SK-N-DZ (cell line): Measurements from ENCODE around the gene KLHDC10.
"Not testable (repeated sequence)": the region's sequence is repeated elsewhere in the genome, so short reads cannot be mapped to it uniquely, and the experiment has no call there.

Source experiments
- DNase-seq: peaks from one replicate; pipeline ENCODE4 v3.0.0-alpha.2; 2015; ENCODE audit warnings: low spot score

Gene KLHDC10

DNA sequence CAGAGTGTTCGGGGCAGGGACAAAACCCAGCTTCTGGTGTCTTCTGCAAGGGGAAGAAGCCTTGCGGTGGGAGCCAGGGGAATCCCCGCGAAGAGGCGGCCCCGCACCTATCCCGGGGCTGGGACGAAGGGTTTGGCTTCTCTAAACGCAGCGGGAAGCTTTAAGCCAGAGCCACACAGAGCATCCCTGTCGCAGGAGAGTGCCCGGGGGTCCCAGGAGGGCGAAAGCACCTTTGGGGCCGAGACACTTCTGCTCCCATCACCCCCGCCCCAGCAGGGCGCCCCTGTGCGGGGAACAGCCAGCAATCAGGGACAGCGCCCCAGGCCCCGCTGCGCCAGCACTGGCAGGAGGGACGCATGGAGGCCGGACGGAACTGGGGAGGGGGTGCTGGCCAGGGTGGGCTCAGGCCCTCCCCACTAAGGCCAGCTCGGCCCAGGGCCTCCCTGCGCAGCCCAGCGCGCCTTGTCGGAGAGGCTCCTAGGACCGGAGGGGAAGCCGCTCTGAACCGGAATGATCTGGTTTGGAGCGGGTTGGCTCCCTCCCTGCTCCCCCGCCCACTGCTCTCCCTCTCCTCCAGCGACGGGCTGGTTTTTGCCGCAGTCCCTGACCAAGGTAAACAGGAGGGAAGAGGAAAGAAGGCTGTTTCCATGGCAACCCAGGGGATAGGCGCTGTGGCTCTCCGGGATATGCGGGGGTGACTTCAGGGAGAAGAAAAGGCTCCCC lies 71.0 kb downstream of the KLHDC10 start:
- DNase-seq = peak; percentile 83

DNA sequence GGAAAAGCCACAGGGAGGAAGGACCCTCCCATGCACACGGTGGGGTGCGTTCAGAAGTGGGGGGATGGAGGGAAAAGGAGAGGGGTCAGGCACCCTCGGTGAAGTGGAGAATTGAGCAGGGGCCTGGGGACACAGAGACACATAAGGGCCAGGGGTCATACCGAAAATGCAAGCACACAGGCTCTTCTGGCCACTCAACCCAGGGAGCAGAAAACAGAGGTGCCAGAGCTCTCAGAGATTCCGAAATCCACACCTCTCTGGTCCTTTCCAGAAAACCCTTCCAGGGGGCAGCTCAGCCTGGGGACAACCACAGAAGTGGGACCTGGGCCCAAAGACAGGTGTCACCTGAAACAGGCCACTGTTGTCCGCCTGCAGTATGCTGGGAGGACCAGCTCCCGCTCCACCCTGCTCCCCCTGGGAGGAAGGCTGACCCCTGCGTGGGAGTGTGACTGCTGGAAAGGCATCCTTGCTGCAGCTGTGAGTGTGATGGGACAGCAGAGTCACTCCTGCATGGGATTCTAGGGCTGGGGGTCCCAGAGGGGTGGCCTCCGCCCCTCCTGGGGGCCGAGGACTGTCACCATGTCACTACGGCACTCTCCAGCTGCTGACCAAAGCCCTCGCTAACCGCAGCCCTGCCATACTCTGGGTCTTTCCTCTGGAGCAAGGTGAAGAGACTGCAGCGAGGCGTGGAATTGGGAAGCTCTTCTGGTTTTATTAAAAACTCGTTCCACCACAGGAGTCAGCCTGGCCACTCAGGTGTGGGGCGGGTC lies 71.7 kb downstream of the KLHDC10 start:
- no peak for DNase-seq

DNA sequence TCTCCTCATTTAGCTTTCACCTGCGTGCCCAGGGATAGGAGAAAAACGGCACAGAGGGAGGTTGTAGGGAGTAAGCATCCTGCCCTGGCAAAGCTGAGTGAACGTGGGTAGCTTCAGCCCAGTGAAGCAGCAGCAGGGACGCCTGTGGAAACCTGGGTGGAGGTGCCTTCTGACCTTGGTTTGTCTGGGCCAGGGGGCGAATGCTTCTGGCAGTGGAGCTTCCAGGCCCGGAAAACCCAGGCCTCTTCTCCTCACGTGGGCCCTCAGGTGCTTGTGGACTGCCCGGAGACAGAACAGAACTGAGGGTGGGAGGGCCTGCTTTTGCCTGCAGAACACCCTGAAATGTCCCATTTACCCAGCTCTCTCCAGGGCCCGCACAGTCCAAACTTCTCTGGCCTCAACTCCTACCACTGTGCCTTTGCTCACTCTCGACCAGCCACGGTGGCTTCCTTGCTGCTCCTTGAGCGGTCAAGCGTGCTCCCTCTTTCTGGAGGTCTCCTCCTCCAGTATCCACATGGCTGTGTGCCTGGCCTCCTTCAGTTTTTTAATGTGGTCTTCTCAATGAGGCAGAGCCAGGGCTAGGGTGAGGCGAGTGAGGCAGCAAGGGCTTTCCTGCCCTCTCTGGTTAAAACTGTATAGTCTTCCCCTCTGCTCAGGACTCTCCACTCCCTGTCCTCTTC lies 72.5 kb downstream of the KLHDC10 start:
- no peak for DNase-seq

DNA sequence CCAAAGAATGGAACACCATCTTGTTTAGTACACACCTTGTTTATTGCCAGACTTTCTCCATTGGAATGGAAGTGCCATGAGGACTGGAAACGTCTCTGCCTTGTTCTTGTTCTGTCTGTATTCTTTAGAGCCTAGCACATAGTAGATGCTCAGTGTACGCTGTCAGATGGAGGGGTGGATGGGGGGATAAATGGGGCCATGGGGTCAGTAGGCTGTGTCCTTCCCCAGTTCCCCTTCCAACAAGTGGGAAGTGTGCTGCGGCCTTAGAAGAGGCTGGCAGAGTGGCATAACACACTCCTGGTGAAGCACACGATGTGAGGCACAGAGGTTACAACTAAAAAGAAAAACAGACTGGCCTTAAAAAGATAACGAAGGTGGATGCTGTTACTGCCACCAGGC lies 73.0 kb downstream of the KLHDC10 start:
- no peak for DNase-seq

DNA sequence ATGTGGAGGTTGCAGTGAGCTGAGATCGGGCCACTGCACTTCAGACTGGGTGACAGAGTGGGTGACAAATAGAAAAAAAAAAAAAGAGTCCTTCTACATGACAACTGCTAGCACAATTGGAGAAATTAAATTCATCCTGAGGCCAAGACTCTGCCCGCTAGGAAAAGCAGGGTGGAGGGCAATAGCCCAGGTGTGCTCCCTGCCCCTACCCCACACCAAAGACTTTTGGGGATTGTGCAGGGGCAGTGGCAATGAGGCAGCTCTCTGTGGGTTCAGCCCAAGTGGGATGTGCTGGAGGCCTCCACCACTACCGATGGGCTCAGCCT lies 73.6 kb downstream of the KLHDC10 start:
- no peak for DNase-seq

DNA sequence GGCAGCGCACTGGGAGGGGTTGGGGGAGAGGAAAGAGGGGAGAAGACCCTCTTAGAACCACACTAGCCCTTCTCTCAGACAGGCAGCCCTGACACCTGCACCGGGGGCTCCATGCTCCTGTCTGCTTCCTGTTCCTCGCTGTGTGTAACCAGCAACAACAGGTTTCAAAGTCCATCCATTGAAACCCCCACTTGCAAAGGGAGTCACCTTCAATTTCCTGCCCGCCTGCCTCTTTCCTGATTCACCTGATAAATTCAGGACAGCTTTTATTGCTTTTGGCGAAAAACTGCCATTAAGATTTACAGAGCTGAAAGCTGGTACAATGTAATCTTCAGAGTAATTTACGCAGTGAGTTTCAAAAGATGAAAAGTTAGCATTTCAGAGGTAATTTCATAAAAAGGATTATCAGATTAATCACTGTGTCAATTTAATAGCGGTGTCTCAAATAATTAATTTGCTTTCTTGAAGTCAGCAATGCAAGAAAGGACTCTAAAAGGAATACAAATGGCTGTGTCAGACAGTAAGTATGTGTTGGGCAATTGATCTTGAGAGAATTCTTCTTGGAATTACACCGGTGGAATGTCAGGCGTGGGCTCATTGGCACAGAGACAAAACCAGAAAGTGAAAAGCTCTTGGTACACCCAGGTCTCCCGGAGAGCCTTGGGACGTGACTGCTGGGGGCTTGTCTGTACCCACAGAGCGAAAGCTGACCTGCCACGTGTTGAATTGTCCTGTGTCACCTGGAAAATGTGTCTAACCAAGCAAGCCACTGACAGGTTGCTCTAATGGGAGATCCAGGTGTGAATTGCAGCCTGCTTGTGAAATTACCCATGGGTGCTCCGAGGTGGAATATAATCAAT lies 74.2 kb downstream of the KLHDC10 start:
- no peak for DNase-seq

DNA sequence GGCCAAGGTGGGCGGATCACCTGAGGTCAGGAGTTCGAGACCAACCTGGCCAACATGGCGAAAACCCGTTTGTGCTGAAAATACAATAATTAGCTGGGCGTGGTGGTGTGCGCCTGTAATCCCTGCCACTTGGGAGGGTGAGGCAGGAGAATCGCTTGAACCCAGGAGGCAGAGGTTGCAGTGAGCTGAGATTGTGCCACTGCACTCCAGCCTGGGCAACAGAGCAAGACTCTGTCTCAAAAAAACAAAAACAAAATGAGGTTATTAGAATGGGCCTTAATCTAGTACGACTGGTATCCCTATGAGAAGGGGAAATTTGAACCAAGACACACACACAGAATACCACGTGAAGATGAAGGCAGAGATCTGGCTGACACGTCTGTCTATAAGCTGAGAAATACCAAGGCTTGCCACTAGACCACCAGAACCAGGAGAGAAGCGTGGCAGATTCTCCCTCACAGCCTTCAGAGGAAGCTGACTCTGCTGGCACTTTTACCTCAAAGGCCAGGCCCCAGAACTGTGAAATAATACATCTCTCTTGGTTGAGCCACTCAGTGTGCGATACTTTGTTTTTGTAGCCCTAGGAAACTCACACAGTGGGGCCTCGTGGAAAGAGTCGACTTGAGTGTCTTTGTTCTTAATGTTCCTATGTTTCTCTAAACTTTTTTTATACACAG lies 75.2 kb downstream of the KLHDC10 start:
- DNase-seq = no peak

DNA sequence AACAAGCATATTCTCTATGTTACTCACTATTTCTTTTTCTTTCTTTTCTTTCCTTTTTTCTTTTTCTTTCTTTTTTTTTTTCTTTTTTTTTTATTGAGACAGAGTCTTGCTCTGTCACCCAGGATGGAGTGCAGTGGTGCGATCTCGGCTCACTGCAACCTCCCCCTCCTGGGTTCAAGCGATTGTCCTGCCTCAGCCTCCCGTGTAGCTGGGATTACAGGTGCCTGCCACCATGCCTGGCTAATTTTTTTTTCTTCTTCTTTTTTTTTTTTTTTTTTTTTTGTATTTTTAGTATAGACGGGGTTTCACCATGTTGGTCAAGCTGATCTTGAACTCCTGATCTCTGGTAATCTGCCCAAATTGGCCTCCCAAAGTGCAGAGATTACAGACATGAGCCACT lies 75.8 kb downstream of the KLHDC10 start:
- not testable (repeated sequence) for DNase-seq

DNA sequence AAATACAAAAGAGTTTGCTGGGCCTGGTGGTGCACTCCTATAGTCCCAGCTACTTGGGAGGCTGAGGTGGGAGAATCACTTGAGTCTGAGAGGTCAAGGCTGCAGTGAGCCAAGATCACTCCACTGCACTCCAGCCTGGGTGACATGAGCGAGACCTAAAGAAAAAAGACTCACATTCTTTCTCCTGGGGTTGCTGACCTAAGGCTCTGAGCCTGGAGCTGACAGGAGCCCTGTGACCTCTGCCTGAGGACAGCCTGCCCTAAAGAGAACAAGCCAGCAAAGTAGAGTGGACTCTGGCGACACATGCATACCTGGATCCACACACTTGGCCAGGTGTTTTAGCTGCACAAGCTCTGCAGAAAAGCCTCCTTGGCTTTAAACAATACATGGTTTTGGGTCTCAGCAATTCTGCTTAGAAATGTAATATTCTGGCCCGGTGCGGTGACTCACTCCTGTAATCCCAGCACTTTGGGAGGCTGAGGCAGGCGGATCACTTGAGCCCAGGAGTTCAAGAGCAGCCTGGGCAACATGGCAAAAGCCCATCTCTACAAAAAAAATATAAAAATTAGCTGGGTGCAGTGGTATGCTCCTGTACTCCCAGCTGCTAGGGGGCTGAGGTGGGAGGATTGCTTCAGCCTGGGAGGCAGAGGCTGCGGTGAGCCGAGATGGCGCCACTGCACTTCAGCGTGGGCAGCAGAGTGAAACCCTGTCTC lies 76.5 kb downstream of the KLHDC10 start:
- DNase-seq = no peak

DNA sequence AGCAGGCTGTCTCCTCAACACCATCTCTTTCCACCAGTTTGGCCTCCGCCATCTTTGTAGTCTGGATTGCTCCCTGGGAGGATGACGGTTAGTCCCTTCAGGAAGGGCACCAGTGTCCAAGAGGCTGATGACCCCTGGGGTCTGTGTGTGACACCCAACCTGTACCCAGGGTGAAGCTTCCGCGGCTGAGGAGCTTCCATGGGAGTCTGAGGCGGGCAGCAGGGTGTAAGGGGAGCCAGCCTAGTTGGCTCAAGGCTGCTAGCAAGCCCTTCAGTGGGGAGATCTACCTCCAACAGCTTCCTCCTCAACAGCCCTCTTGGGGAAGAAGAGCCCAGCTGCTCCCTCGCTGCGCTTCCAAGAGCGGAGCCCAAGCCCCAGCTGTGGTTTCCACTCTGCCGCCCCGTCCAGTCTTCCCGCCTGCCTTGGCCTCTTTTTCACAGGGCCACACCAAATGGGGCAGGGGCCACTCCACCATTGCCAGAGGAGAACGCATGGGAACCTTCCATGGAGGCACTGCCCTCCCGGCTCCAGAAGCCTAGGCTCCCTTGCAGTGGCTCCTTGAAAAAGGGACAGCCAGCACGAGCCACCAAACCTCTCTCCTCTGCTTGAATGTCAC lies 77.5 kb downstream of the KLHDC10 start:
- no peak for DNase-seq

DNA sequence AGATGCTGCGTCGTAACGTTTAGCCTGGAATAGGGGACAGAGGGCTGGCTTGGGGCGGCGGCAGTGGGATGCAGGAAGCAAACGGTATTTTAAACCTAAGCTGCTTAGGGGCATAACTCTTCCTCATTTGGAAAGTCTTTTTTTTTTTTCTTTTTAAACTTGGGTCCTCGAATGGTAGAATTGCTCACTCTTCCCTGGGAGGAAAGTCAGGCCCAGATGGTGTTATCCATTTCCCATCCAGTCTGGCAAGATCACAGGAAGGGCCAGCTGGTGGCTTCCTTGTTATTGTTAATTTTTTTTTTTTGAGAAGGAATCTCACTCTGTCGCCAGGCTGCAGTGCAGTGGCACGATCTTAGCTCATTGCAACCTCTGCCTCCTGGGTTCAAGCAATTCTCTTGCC lies 78.2 kb downstream of the KLHDC10 start:
- DNase-seq = no peak

DNA sequence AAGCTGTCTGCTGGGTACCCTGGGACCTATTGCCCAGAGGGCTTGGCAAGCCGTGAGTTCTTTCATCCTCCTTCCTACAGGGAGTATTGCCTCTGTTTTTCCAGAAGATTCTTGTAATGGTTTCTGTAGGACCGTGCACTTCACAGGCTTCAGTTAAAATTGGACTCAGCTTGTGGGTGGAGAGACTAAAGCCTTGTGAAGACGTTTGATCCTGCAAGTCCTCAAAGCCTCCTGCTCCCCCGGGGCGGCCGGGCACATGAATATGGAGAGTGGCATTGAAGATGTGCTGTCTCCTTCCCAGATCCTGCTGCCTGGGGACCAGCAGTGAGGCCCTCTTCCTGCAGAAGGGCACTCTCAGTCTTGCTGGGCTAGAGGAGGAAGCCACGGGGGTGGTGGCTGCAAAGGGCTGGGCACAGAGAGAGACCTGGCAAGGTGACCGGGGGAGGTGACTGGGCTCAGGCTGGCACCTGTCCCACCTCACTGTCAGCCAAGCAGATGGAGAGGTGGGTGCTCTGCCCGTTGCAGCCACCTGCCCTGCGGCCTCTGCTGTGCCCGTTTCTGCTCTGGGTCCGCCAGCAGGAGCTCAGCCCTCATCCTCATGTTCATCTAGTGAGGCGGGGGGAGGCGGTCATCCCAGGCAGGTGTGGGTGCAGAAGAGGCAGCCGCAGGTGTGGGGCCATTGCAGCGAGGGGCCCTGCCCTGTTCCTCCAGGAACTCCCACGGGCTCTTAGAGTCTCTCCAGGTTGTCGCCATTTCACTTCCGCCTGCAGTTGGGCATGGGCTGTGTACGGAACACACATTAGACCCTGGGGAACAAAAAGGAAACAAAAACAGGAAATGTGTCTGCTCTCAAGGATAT lies 79.2 kb downstream of the KLHDC10 start:
- no peak for DNase-seq

DNA sequence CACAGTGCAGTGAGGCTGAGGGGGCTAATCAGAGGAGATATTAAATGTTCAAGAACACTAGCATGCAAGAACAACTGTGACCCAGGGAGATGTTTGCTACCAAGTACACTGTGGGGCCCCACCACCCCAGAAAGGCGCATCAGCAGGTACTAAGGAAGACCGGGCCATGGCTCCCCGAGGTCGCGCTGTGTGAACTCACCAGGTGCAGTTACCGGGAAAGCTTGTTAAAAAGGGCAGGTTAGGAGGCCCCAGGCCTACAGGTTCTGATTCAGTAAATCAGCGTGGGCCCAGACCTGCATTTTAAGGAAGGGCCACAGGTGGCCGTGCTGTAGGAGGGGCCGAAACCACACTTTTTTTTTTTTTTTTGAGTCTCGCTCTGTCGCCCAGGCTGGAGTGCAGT lies 80.3 kb downstream of the KLHDC10 start:
- no peak for DNase-seq

DNA sequence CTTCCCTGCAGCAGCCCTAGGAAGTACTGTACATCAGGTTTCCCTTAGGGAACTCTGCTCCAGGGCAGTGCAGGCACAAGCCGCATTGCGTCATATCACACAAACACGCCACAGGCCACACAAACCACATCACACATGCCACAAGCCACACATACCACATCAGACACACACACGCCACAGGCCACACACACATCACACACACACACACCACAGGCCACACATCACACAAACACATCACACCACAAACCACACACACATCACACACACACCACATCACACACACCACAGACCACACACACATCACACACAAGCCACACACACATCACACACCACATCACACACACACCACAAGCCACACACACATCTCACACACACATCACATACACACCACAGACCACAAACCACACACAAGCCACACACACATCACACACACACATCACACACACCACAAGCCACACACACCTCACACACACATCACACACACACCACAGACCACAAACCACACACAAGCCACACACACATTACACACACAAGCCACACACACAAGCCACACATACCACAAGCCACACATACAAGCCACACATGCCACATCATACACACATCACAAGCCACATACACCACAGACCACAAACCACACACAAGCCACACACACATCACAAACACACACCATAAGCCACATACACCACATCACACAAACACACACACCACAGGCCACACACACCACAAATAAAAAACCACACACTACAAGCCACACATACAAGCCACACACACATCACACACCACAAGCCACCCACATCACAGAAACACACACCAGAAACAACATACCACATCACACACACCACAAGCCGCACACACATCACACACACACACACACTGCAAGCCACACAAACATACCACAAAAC lies 81.5 kb downstream of the KLHDC10 start:
- no peak for DNase-seq

DNA sequence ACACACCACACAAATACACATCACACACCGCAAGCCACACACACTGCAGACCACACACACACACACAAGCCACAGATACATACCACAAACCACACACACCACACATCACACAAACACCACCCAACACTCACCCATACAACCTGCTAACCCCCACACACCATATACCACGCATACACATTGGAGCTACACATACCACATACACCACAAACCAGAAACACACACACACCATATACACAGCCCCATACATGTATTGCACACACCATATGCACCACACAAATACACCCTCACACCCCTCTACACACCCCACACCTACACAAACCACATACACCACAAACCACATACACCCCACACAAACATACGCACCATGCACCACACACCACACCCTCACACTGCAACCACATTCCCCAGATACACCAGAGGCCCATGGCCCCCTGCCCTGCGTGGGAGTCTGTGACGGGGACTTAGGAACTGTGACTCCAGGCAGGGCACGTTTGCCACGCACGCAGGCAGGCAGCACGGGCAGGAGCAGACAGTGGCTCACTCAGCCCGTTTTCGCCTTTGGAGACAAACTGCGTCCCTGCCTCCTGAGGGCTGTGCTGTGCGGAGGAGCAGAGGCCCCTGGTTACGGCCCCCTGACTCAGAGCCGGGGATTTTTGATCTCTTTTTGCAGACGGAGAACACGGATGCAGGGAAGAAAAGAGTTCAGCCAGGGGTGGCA lies 82.3 kb downstream of the KLHDC10 start:
- no peak for DNase-seq

DNA sequence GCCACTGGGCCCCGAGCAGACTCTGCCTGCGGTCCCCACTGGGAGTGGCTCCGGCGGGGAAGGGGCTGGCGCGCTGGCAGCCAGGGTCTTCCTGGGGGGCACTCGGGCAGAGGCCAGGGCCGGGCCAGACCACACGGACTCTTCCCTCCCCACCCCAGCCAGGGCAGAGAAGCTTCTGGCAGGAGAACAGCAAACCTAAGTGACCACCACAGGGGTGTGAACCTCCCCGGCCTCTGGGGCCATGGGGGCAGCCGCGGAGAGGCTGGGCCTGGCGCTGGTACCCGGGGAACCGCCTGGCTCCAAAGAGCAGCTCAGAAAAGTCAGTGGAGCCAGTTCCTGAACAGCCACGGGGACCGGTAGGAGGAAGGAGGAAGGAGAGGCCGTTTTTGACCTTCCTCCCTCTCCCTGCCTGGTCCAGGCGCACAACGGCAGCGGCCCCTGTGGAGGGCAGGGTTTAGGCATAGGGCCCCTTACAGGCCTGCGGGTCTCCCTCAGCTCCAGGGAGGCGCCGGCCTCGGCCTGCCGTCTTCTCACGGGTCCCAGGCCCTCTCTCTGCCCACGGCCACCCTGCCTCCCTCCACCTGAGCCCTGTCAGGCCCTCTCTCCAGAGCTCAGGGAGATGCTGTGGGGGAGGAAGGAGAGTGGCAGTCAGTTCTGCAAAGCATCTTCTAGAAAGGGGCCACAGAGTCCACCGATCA lies 83.0 kb downstream of the KLHDC10 start:
- no peak for DNase-seq

DNA sequence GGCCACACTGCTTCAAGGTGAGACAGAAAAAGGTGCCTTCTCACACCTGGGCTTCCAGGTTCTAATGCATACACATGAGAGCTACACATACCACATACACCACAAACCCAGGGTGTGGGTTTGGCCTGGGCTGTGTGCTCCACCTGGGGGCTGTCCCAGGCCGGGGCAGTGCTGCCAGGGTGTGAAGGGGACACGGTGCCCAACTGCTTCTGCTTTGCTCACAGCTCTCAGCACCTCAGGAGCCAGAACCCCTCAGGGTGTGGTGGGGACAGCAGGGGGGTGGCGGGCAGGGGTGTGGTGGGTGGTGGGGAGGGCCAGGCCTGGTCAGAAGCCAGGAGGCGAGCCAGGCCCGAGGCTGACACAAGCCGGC lies 83.8 kb downstream of the KLHDC10 start:
- DNase-seq = no peak
